Progenitor cell of endocrine pancreas (in vitro differentiated cells): ENCODE results near the gene YY1. TPM values are rescaled to one million over a fixed set of nuclear protein-coding genes. Genes with fewer than 3 reads are reported as not detected.
A peak's percentile ranks its signal among the peaks of the same experiment; 100 is the strongest.

Experiments
- DNase-seq: peaks from one replicate; pipeline ENCODE4 v3.0.0; 2021; ENCODE audit warnings: low spot score; ENCODE audit not compliant: unreplicated experiment
- H3K27ac Mint-ChIP-seq: 2 replicates; pipeline ENCODE4 v1.8.0; 2021; ENCODE audit warnings: mild to moderate bottlenecking, moderate library complexity, mixed read lengths
- H3K27me3 Mint-ChIP-seq: 2 replicates; pipeline ENCODE4 v1.8.0; 2021; ENCODE audit warnings: mixed read lengths
- H3K36me3 Mint-ChIP-seq: 2 replicates; pipeline ENCODE4 v1.8.0; 2022; ENCODE audit warnings: mixed read lengths; ENCODE audit not compliant: insufficient read depth
- H3K4me1 Mint-ChIP-seq: 2 replicates; pipeline ENCODE4 v1.8.0; 2021; ENCODE audit warnings: low read depth, mixed read lengths
- H3K4me3 Mint-ChIP-seq: 2 replicates; pipeline ENCODE4 v1.8.0; 2021; ENCODE audit warnings: low read depth, mild to moderate bottlenecking, moderate library complexity, mixed read lengths
- H3K9me3 Mint-ChIP-seq: 2 replicates; pipeline ENCODE4 v1.8.0; 2021; ENCODE audit warnings: low read depth, mixed read lengths
- CTCF ChIP-seq: fragments of 200-600 bp; sonication (generic); IDR thresholded peaks from one replicate; pipeline ENCODE4 v1.5.0; 2021; ENCODE audit warnings: antibody characterized with exemption, mild to moderate bottlenecking; ENCODE audit not compliant: unreplicated experiment
- total RNA-seq: library from RNA; stranded (reverse); gene quantifications from 2 replicates; pipeline ENCODE4 v1.2.1, GENCODE V29; 2021

YY1 gene
- total RNA-seq, 1 donor from 2014 or later, result 90.2 TPM

DNA sequence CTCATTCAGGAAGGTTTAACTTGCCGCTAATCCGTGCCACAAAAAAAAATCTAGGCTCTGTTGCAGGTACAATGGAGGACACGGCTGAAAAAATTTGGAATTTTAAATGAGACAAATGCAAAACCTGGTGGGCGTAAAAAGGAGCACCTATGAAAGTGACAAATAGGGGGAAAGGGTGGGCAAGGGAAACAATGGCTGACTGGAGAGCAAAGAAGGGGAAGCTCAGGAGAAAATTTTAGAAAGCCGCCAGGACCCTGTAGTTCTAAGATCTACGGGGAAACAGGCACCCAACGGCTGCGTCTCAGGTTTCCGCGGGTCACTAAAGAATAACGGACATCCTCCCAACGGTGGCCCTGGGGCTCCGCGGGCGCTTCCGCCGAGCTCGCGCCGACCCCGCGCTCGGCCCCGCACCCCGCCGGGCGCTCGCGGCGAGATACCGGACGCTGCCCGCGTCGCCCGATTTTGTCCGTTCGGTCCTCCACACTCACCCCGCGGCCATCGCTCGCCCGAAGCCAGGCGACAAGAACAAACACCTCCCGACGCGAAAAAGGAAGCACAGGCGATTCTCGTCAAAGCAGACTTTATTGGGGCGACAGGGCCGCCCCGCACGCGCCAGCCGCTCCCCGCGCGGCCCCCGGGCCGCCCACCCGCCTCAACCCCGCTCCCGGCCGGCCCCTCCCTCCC is 1.1 kb upstream of the YY1 start:
- H3K4me3 Mint-ChIP-seq, result peak overlapping the region; percentile 87
- no peaks in the 10 kb centered on the region for H3K9me3 Mint-ChIP-seq
- no peak for DNase-seq
- TF ChIP-seq CTCF, result no peak
- no peaks in the 10 kb centered on the region for H3K27me3 Mint-ChIP-seq
- peaks cover 9% of the 10 kb centered on the region for H3K36me3 Mint-ChIP-seq
- peak overlapping the region; percentile 97 for H3K27ac Mint-ChIP-seq
- H3K4me1 Mint-ChIP-seq, result peaks cover 33% of the 10 kb centered on the region

- H3K27ac Mint-ChIP-seq, result peak overlapping the region; percentile 85
- H3K4me1 Mint-ChIP-seq, result peaks cover 37% of the 10 kb centered on the region
- DNase-seq, result peak; percentile 25
- H3K36me3 Mint-ChIP-seq, result peaks cover 9% of the 10 kb centered on the region
- H3K9me3 Mint-ChIP-seq, result no peaks in the 10 kb centered on the region
- H3K27me3 Mint-ChIP-seq, result no peaks in the 10 kb centered on the region
- no peak for TF ChIP-seq CTCF
- H3K4me3 Mint-ChIP-seq, result peak overlapping the region; percentile 81
Measured at GRCh38 chr14:100239211-100239839, 381 bp downstream of the YY1 start.

- Mint-ChIP-seq H3K36me3 (peaks cover 9% of the 10 kb centered on the region), H3K4me1 (peaks cover 38% of the 10 kb centered on the region), H3K27me3 (no peaks in the 10 kb centered on the region), H3K27ac (peak overlapping the region; percentile 98), H3K4me3 (peak overlapping the region; percentile 88), H3K9me3 (no peaks in the 10 kb centered on the region)
- peak; percentile 70 for TF ChIP-seq CTCF
- peak; percentile 86 for DNase-seq
Measured at GRCh38 chr14:100239840-100240667, 1.1 kb downstream of the YY1 start.

DNA sequence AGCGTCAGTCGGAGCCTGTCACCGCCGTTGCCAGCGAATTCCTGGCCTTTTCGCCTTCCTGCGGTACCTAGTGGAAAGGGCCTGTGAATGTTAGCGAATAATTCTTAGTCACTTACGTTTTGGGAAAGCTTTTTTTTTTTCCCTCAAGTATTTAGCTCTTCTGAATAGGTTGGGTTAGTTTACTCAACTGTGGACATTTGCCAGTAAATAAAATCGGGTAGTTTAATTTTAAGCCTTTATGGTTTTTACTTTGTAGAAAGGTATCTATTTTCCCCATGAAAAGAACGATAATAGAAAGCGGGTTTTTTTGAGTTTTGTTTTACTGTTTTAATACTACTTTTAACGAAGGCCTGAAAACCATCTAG is 1.7 kb downstream of the YY1 start:
- DNase-seq, result no peak
- Mint-ChIP-seq H3K9me3 (no peaks in the 10 kb centered on the region), H3K4me3 (peak overlapping the region; percentile 88), H3K27ac (peak overlapping the region; percentile 98), H3K27me3 (no peaks in the 10 kb centered on the region), H3K36me3 (peaks cover 9% of the 10 kb centered on the region), H3K4me1 (peaks cover 41% of the 10 kb centered on the region)
- no peak for TF ChIP-seq CTCF

GRCh38 chr14:100241279-100241678 is 2.3 kb downstream of the YY1 start:
- TF ChIP-seq CTCF, result no peak
- Mint-ChIP-seq H3K36me3 (peaks cover 9% of the 10 kb centered on the region), H3K4me1 (peaks cover 43% of the 10 kb centered on the region), H3K27ac (peak overlapping the region; percentile 98), H3K4me3 (peak overlapping the region; percentile 88), H3K9me3 (no peaks in the 10 kb centered on the region), H3K27me3 (no peaks in the 10 kb centered on the region)
- no peak for DNase-seq
